RWPE1 (cell line): Measurements from ENCODE around the gene FRZB.

Experiments used
- CTCF ChIA-PET: fragments of 350-600 bp; sonication (Branson Sonifier 250); formaldehyde crosslinking; extraction: SDS; loops from one replicate; lab custom pipeline; 2021; lab: Yijun Ruan, JAX
- POLR2A ChIA-PET: fragments of 400-600 bp; formaldehyde crosslinking; extraction: SDS; loops from one replicate; lab custom pipeline; 2020; ENCODE audit warnings: antibody characterized with exemption; ENCODE audit not compliant: low non-redundant PET; lab: Yijun Ruan, JAX
- DNase-seq: peaks from one replicate; pipeline ENCODE4 v3.0.0; 2012; ENCODE audit warnings: low spot score
- H3K27ac ChIP-seq: fragments of 450-650 bp; 2 replicates; pipeline ENCODE4 v1.5.1; 2017
- TF ChIP-seq, protein P1 (sequence below): fragments of 450-650 bp; conservative IDR thresholded peaks from 2 replicates; pipeline ENCODE4 v1.5.1; 2017; ENCODE audit warnings: low read depth, mild to moderate bottlenecking

The FRZB gene

DNA sequence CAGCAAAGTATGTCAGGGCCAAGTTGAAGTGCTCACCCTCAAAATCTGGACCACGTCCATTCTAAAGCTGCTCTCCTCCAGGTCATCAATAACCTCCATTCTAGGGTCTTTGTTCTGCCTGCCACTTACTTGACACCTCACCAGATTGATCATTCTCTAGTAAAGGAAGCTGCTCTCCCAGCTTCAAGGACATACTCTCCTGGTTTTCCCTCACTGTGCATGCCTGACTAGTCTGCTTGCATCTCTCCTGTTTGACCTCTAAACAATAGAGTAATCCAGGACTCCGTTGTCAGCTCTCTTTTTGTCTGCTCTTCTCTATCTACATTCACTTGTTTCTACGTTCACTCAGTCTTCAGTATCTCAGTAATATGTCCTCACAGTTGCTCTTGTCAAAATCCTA is 59.1 kb downstream of the FRZB start:
- ChIA-PET CTCF (interaction anchor here (0.6 kb wide), 1 partner anchor 19 kb away, joined by 4 read pairs; no protein-coding TSS in a partner anchor), POLR2A (no interaction called here)

DNA sequence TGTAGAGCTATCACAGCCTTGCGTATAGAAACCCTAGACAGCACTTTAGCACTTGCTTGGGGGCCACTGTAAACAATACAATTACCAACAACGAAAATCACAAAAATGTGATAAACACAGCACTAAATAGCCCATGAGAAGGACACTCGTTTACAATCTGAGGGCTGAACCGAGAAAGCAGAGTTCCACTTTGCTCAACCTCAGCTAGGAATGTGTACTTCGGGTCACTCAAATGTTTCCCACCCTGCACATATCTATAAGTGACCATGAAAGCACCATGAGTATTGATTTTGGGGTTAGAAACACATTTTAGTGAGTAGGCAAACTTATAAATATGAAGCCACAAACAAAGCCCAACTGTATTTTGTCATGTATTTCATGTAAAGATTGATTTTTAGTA is 62.3 kb downstream of the FRZB start:
- ChIA-PET CTCF (no interaction called here), POLR2A (no interaction called here)
- no peak overlapping the region for H3K27ac ChIP-seq
- no peak for DNase-seq
- TF ChIP-seq, protein P1, sequence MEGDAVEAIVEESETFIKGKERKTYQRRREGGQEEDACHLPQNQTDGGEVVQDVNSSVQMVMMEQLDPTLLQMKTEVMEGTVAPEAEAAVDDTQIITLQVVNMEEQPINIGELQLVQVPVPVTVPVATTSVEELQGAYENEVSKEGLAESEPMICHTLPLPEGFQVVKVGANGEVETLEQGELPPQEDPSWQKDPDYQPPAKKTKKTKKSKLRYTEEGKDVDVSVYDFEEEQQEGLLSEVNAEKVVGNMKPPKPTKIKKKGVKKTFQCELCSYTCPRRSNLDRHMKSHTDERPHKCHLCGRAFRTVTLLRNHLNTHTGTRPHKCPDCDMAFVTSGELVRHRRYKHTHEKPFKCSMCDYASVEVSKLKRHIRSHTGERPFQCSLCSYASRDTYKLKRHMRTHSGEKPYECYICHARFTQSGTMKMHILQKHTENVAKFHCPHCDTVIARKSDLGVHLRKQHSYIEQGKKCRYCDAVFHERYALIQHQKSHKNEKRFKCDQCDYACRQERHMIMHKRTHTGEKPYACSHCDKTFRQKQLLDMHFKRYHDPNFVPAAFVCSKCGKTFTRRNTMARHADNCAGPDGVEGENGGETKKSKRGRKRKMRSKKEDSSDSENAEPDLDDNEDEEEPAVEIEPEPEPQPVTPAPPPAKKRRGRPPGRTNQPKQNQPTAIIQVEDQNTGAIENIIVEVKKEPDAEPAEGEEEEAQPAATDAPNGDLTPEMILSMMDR: no peak

More for the DNA sequence above, 59.1 kb downstream of the FRZB start:
- H3K27ac ChIP-seq: no peak overlapping the region
- no peak for DNase-seq
- TF ChIP-seq, protein P1: no peak

DNA sequence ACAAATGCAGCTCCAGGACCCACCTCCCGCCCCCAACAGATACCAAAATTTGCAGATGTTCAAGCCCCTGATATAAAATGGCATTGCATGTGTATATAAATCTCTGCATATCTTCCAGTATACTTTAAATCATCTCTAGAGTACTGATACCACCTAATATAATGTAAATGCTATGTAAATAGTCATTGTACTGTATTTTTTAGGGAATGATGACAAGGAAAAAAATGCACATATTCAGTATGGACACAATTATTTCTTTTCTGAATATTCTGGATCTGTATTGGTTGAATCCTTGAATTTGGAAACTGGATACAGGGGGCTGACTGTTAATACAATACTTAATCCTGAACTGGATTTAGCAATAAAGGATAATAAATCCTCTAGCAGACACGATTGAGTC is 67.7 kb downstream of the FRZB start:
- POLR2A ChIA-PET: no interaction called here
- no peak for DNase-seq
- TF ChIP-seq, protein P1: no peak
- CTCF ChIA-PET: no interaction called here
- H3K27ac ChIP-seq: no peak overlapping the region

DNA sequence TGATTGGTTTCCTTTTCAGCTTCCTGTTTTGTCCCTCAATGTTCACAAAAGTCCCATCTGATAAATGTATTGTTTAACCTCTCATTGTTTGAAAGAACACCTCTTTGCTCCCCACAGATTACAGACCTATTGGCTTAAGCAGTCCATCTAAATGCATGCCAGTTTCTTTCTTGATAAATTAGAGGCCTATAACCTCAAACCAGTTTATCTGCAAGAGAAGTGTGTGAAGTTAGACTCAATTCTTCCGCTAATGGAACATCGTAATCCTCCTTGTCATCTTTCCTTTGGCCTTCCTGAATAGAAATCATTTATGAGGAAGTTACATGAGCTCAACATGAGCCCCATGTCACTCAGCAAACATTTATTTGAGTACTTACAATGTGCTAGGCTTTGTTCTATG is 74.0 kb downstream of the FRZB start:
- H3K27ac ChIP-seq: no peak overlapping the region
- DNase-seq: no peak
- CTCF ChIA-PET: interaction anchor here (0.6 kb wide), 2 partner anchors 345 to 388 kb away, joined by 3 to 7 read pairs; no protein-coding TSS in a partner anchor
- TF ChIP-seq, protein P1: no peak
- POLR2A ChIA-PET: no interaction called here

DNA sequence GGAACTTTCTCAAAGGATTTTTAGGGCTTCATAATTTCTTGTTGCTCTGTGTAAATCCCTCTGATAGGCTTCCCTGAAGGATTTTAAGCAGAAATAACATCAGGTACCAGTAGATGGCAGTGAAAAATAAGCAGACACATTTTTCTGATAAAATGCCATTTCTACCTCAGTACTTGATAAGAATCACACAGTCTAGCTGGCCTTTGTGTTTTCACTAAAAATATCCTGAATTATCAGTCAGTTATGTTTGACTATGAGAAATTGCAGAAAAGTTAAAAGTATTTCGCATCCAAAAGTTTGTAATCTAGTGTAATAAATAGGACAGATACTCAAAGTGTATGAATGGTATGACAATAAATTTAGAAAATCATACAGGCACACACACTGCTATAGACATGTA is 81.7 kb downstream of the FRZB start:
- ChIA-PET POLR2A (no interaction called here), CTCF (interaction anchor here (0.7 to 1.1 kb wide), 4 partner anchors 195 to 481 kb away, joined by 3 to 5 read pairs (median 3); no protein-coding TSS in a partner anchor)
- peak; percentile 8 for DNase-seq
- H3K27ac ChIP-seq: no peak overlapping the region
- TF ChIP-seq, protein P1: peak; percentile 48

DNA sequence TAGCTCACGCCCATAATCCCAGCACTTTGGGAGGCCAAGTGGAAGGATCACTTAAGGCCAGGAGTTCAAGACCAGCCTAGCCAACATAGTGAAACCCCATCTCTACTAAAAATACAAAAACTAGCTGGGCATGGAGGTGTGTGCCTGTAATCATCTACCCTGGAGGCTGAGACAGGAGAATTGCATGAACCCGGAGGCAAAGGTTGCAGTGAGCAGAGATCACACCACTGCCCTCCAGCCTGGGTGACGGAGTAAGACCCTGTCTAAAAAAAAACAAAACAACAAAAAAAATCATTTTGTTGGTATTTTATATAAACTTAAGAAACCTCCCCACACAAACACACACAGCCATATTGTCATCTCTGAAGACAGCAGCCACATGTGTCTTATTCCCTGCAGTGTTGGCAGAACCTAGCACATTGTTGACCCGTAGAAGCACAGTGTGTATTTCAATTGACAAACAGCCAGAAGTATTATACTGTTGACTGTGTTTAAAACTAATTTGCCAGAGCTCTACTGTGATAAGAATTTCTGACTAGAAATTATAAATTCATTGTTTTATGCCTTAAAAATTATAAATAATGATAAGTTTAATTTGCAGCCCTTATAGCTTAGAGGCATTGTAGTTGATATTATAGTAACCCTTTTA is 82.3 kb downstream of the FRZB start:
- no peak overlapping the region for H3K27ac ChIP-seq
- POLR2A ChIA-PET: no interaction called here
- no peak for DNase-seq
- TF ChIP-seq, protein P1: no peak
- CTCF ChIA-PET: interaction anchor here (0.7 to 1.1 kb wide), 3 partner anchors 196 to 380 kb away, joined by 3 to 5 read pairs (median 3); no protein-coding TSS in a partner anchor
